ENCODE measurements around the gene PRKCA.

GRCh38 chr17:66712453-66712852, 410.0 kb downstream of the PRKCA start:
- TF ChIP-seq JUN (CRISPR knock-in tag; IDR thresholded peaks at IDR 0.05) (no peak), ESRRA (CRISPR knock-in tag; IDR thresholded peaks at IDR 0.05; ENCODE audit: borderline replicate concordance) (no peak), CTCF (IDR thresholded peaks at IDR 0.05) (no peak), ZNF423 (CRISPR knock-in tag; IDR thresholded peaks at IDR 0.05) (no peak), MAX (CRISPR knock-in tag; IDR thresholded peaks at IDR 0.05) (no peak), SMAD4 (CRISPR knock-in tag; IDR thresholded peaks at IDR 0.05) (no peak), CREB1 (CRISPR knock-in tag; IDR thresholded peaks at IDR 0.05) (no peak), USF2 (CRISPR knock-in tag; IDR thresholded peaks at IDR 0.05) (no peak), TCF7 (CRISPR knock-in tag; IDR thresholded peaks at IDR 0.05; ENCODE audit: low read depth) (no peak), IRF2 (CRISPR knock-in tag; IDR thresholded peaks at IDR 0.05; ENCODE audit: borderline replicate concordance, low read depth) (no peak), MXD4 (CRISPR knock-in tag; IDR thresholded peaks at IDR 0.05; ENCODE audit: borderline replicate concordance) (no peak)

Measured in WTC11 (cell line).